ENCODE measurements around the gene SLC7A4. TPM values are rescaled to one million over a fixed set of nuclear protein-coding genes. Genes with fewer than 3 reads are reported as not detected.

SLC7A4 gene
- total RNA-seq, 1 donor, result 0.36 TPM

- peak; percentile 99 for DNase-seq (ENCODE audit: insufficient read length, low spot score, missing footprints)
- no peak for TF ChIP-seq CTCF (IDR thresholded peaks at IDR 0.05; ENCODE audit: extremely low read depth, low read depth, low read length)
- Histone ChIP-seq H3K4me2 (ENCODE audit: insufficient read depth, low read length) (peak overlapping the region; percentile 92), H3K9me3 (ENCODE audit: low read depth, low read length) (no peaks in the 10 kb centered on the region), H3K79me2 (ENCODE audit: insufficient read depth, low read length) (no peaks in the 10 kb centered on the region), H3K4me3 (ENCODE audit: insufficient read depth, low read length) (peak overlapping the region; percentile 82), H3K4me1 (ENCODE audit: insufficient read depth, low read length) (peaks cover 27% of the 10 kb centered on the region), H3K27ac (ENCODE audit: low read depth, low read length) (peak overlapping the region; percentile 58), H3K27me3 (ENCODE audit: insufficient read depth, low read length) (no peaks in the 10 kb centered on the region), H4K20me1 (ENCODE audit: insufficient read depth, low read length) (peaks cover 7% of the 10 kb centered on the region), H2AFZ (ENCODE audit: low read length) (peak overlapping the region; percentile 93), H3K36me3 (ENCODE audit: insufficient read depth, low read length) (no peaks in the 10 kb centered on the region)
These were observed 18.1 kb downstream of the SLC7A4 start for GRCh38 chr22:21014202-21014725.

GRCh38 chr22:21013657-21014201 lies 18.6 kb downstream of the SLC7A4 start:
- peak; percentile 52 for DNase-seq (ENCODE audit: insufficient read length, low spot score, missing footprints)
- H3K79me2 ChIP-seq (ENCODE audit: insufficient read depth, low read length), result no peaks in the 10 kb centered on the region
- H3K36me3 ChIP-seq (ENCODE audit: insufficient read depth, low read length), result no peaks in the 10 kb centered on the region
- peak overlapping the region; percentile 92 for H3K4me2 ChIP-seq (ENCODE audit: insufficient read depth, low read length)
- no peaks in the 10 kb centered on the region for H3K27me3 ChIP-seq (ENCODE audit: insufficient read depth, low read length)
- H3K27ac ChIP-seq (ENCODE audit: low read depth, low read length), result peak overlapping the region; percentile 58
- H3K4me3 ChIP-seq (ENCODE audit: insufficient read depth, low read length), result peak overlapping the region; percentile 82
- H3K9me3 ChIP-seq (ENCODE audit: low read depth, low read length), result no peaks in the 10 kb centered on the region
- H2AFZ ChIP-seq (ENCODE audit: low read length), result peak overlapping the region; percentile 93
- H4K20me1 ChIP-seq (ENCODE audit: insufficient read depth, low read length), result peaks cover 8% of the 10 kb centered on the region
- peaks cover 27% of the 10 kb centered on the region for H3K4me1 ChIP-seq (ENCODE audit: insufficient read depth, low read length)
- no peak for TF ChIP-seq CTCF (IDR thresholded peaks at IDR 0.05; ENCODE audit: extremely low read depth, low read depth, low read length)

GRCh38 chr22:21012446-21013407 lies 19.6 kb downstream of the SLC7A4 start:
- Histone ChIP-seq H3K4me3 (ENCODE audit: insufficient read depth, low read length) (no peak overlapping the region), H2AFZ (ENCODE audit: low read length) (no peak overlapping the region), H3K79me2 (ENCODE audit: insufficient read depth, low read length) (no peaks in the 10 kb centered on the region), H3K9me3 (ENCODE audit: low read depth, low read length) (no peaks in the 10 kb centered on the region), H3K4me1 (ENCODE audit: insufficient read depth, low read length) (peaks cover 27% of the 10 kb centered on the region), H3K4me2 (ENCODE audit: insufficient read depth, low read length) (peak overlapping the region; percentile 92), H3K36me3 (ENCODE audit: insufficient read depth, low read length) (no peaks in the 10 kb centered on the region), H4K20me1 (ENCODE audit: insufficient read depth, low read length) (peaks cover 8% of the 10 kb centered on the region), H3K27me3 (ENCODE audit: insufficient read depth, low read length) (no peaks in the 10 kb centered on the region), H3K27ac (ENCODE audit: low read depth, low read length) (no peak overlapping the region)
- peak; percentile 30 for DNase-seq (ENCODE audit: insufficient read length, low spot score, missing footprints)
- no peak for TF ChIP-seq CTCF (IDR thresholded peaks at IDR 0.05; ENCODE audit: extremely low read depth, low read depth, low read length)
